ENCODE measurements around the gene NCAPD3. TPM values are rescaled to one million over a fixed set of nuclear protein-coding genes. Genes with fewer than 3 reads are reported as not detected.
"Not testable (repeated sequence)": the region's sequence is repeated elsewhere in the genome, so short reads cannot be mapped to it uniquely, and the experiment has no call there.

Gene NCAPD3
- total RNA-seq, 2 donors from 2014 or later, result 4.0 to 5.5 TPM

- Histone ChIP-seq H3K27ac (peak overlapping the region; percentile 72 to 87), H3K4me3 (peak overlapping the region; percentile 1 to 35), H3K36me3 (no peaks in the 10 kb centered on the region), H3K9me3 (no peaks in the 10 kb centered on the region), H3K27me3 (no peaks in the 10 kb centered on the region), H3K4me1 (peaks cover 0 to 50% of the 10 kb centered on the region in 2 donors)
- no peak for TF ChIP-seq CTCF (IDR thresholded peaks at IDR 0.05)
- peak; percentile 71 for DNase-seq (ENCODE audit: low spot score)
Measured at GRCh38 chr11:134120143-134120850, 103.5 kb downstream of the NCAPD3 start.

GRCh38 chr11:134119094-134119493 is 104.7 kb downstream of the NCAPD3 start:
- Histone ChIP-seq H3K9me3 (no peaks in the 10 kb centered on the region), H3K4me1 (peaks cover 0 to 40% of the 10 kb centered on the region in 2 donors), H3K27ac (peak overlapping the region; percentile 72 to 87), H3K36me3 (no peaks in the 10 kb centered on the region), H3K27me3 (no peaks in the 10 kb centered on the region), H3K4me3 (no peak overlapping the region)
- DNase-seq (ENCODE audit: low spot score), result no peak
- TF ChIP-seq CTCF (IDR thresholded peaks at IDR 0.05), result no peak

GRCh38 chr11:134118006-134118405 is 105.8 kb downstream of the NCAPD3 start:
- DNase-seq (ENCODE audit: low spot score), result no peak
- Histone ChIP-seq H3K27me3 (no peaks in the 10 kb centered on the region), H3K9me3 (no peaks in the 10 kb centered on the region), H3K36me3 (no peaks in the 10 kb centered on the region), H3K4me1 (peaks cover 0 to 38% of the 10 kb centered on the region in 2 donors), H3K27ac (no peak overlapping the region), H3K4me3 (no peak overlapping the region)
- TF ChIP-seq CTCF (IDR thresholded peaks at IDR 0.05), result no peak

- TF ChIP-seq CTCF (IDR thresholded peaks at IDR 0.05), result no peak
- Histone ChIP-seq H3K4me3 (no peak overlapping the region), H3K9me3 (no peaks in the 10 kb centered on the region), H3K4me1 (peaks cover 0 to 22% of the 10 kb centered on the region in 2 donors), H3K27me3 (no peaks in the 10 kb centered on the region), H3K27ac (no peak overlapping the region), H3K36me3 (no peaks in the 10 kb centered on the region)
- DNase-seq (ENCODE audit: low spot score), result no peak
Measured at GRCh38 chr11:134116210-134116609, 107.6 kb downstream of the NCAPD3 start.

GRCh38 chr11:134113787-134114186 is 110.0 kb downstream of the NCAPD3 start:
- not testable (repeated sequence) for H3K9me3 ChIP-seq; DNase-seq (ENCODE audit: low spot score); H3K4me1 ChIP-seq; H3K27me3 ChIP-seq; H3K36me3 ChIP-seq; H3K4me3 ChIP-seq; H3K27ac ChIP-seq

GRCh38 chr11:134110252-134110815 is 113.4 kb downstream of the NCAPD3 start:
- no peak overlapping the region for H3K27ac ChIP-seq
- H3K27me3 ChIP-seq, result no peaks in the 10 kb centered on the region
- no peak overlapping the region for H3K4me3 ChIP-seq
- no peaks in the 10 kb centered on the region for H3K36me3 ChIP-seq
- no peak for DNase-seq (ENCODE audit: low spot score)
- peaks cover 0 to 10% of the 10 kb centered on the region in 2 donors for H3K9me3 ChIP-seq
- no peak for TF ChIP-seq CTCF (IDR thresholded peaks at IDR 0.05)
- H3K4me1 ChIP-seq, result no peaks in the 10 kb centered on the region

Other genes with a start within 250 kb of the NCAPD3 start
- gene JAM3, start 154.9 kb downstream of the NCAPD3 start, total RNA-seq, result 10 to 100 TPM; 28.5 to 38.1 TPM
- 10 to 100 TPM; 24.9 to 25.1 TPM for gene VPS26B, start 704 bp upstream of the NCAPD3 start, total RNA-seq
- 10 to 100 TPM; 35.8 to 47.1 TPM for gene THYN1, start 29.4 kb upstream of the NCAPD3 start, total RNA-seq
- gene ACAD8, start 29.6 kb upstream of the NCAPD3 start, total RNA-seq, result 10 to 100 TPM; 17.6 to 32.9 TPM
- gene GLB1L3, start 52.4 kb upstream of the NCAPD3 start, total RNA-seq, result not detected
- 1 to 10 TPM in 1 of 2 donors, under 1 TPM in 1; 0.22 to 2.4 TPM for gene GLB1L2, start 108.0 kb upstream of the NCAPD3 start, total RNA-seq
- under 1 TPM in 1 of 2 donors, not detected in 1; 0.16 TPM for gene B3GAT1, start 188.3 kb upstream of the NCAPD3 start, total RNA-seq